SJSA1 (cell line): ENCODE measurements around the gene ADAM12. TPM values are rescaled to one million over a fixed set of nuclear protein-coding genes. Genes with fewer than 3 reads are reported as not detected.

Source experiments
- DNase-seq, 2 experiments: peaks; one replicate each; pipeline ENCODE4 v3.0.0-alpha.2; 2015 to 2020; ENCODE audit warnings: low spot score in 2 of 2, low read depth in 1 of 2
- H3K27ac ChIP-seq: fragments of 250-450 bp; sonication (Bioruptor Pico); 2 replicates; pipeline ENCODE4 v1.5.1; 2020; ENCODE audit warnings: mild to moderate bottlenecking, moderate library complexity
- H3K27me3 ChIP-seq: fragments of 250-450 bp; sonication (Bioruptor Pico); replicated peaks from 2 replicates; pipeline ENCODE4 v1.5.1; 2020; ENCODE audit warnings: mild to moderate bottlenecking, moderate library complexity
- H3K36me3 ChIP-seq: fragments of 250-450 bp; sonication (Bioruptor Pico); 2 replicates; pipeline ENCODE4 v1.5.1; 2020; ENCODE audit warnings: mild to moderate bottlenecking
- H3K4me1 ChIP-seq: fragments of 250-450 bp; sonication (Bioruptor Pico); replicated peaks from 2 replicates; pipeline ENCODE4 v1.6.1; 2021; ENCODE audit warnings: mild to moderate bottlenecking
- H3K4me3 ChIP-seq: fragments of 250-450 bp; sonication (Bioruptor Pico); 2 replicates; pipeline ENCODE4 v1.5.1; 2020; ENCODE audit warnings: mild to moderate bottlenecking
- H3K9me3 ChIP-seq: fragments of 250-450 bp; sonication (Bioruptor Pico); replicated peaks from 2 replicates; pipeline ENCODE4 v1.5.1; 2020; ENCODE audit warnings: mild to moderate bottlenecking
- total RNA-seq: library from RNA; depleted of rRNA; stranded (reverse); fragments of >200 nt; shearing (Covaris generic); gene quantifications from 2 replicates; pipeline ENCODE4 v1.2.3, GENCODE V29; 2014

The ADAM12 gene
- total RNA-seq, 1 experiment from 2014 or later: 3.6 TPM

DNA sequence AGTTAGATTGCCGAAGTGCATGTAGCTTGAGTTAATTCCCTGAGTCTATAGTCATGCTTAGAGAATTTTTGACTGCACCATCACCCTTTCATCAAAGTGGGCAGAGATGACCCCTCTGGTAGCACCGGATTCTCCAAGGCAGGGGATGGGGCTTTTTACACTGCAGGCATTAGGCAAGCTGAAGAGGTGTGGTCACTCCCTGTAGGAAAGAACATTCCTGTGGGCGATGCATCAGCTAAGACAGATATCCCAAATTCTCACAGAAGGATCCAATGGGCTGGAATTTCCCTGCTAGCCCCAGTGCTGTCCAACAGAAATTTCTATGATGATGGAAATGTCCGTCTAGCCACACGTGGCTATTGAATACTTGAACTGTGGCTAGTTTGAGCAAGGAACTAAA, 118.2 kb downstream of the ADAM12 start:
- H3K4me1 ChIP-seq: no peaks in the 10 kb centered on the region
- H3K36me3 ChIP-seq: no peaks in the 10 kb centered on the region
- no peak overlapping the region for H3K4me3 ChIP-seq
- no peak for DNase-seq
- H3K9me3 ChIP-seq: no peaks in the 10 kb centered on the region; the same call in 1 of the 2 replicates
- H3K27me3 ChIP-seq: no peaks in the 10 kb centered on the region
- H3K27ac ChIP-seq: no peak overlapping the region

DNA sequence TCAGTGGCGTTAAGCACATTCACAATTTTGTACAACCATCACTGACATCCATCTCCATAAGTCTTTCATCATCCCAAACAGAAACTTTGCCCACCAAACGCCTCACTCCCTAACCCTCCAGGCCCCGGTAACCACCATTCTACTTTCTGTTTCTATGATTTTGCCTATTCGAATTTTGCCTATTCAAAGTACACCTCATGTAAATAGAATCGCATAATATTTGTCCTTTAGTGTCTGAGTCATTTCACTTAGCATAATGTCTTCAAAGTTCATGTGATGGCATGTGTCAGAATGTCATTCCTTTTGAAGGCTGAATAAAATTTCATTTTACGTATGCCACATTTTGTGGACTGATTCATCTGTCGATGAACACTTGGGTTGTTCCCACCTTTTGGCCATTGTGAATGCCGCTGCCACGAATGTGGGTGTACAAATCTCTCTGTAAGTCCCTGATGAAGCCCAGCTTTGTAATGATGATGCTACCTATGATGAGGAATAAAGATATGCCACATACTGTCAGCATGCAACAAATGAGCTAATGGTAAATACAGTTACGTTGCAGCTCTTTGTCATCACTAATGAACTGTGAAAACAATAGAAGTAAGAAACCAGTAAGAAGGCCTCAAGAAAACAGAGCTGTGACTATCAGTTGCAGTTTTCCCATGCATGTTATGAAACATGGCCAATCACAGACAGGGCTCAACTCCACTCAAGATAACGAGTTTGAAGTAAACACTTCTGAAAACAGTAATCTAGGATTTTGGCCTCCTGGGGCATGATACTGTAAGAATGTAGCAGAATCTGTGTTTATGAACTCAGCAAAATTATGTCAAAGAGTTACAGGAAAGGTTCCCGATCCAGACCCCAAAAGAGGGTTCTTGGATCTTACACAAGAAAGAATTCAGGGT, 120.0 kb downstream of the ADAM12 start:
- Histone ChIP-seq H3K27me3 (no peaks in the 10 kb centered on the region), H3K27ac (no peak overlapping the region), H3K9me3 (no peaks in the 10 kb centered on the region; the same call in 1 of the 2 replicates), H3K4me1 (no peaks in the 10 kb centered on the region), H3K4me3 (no peak overlapping the region), H3K36me3 (no peaks in the 10 kb centered on the region)
- DNase-seq: no peak

DNA sequence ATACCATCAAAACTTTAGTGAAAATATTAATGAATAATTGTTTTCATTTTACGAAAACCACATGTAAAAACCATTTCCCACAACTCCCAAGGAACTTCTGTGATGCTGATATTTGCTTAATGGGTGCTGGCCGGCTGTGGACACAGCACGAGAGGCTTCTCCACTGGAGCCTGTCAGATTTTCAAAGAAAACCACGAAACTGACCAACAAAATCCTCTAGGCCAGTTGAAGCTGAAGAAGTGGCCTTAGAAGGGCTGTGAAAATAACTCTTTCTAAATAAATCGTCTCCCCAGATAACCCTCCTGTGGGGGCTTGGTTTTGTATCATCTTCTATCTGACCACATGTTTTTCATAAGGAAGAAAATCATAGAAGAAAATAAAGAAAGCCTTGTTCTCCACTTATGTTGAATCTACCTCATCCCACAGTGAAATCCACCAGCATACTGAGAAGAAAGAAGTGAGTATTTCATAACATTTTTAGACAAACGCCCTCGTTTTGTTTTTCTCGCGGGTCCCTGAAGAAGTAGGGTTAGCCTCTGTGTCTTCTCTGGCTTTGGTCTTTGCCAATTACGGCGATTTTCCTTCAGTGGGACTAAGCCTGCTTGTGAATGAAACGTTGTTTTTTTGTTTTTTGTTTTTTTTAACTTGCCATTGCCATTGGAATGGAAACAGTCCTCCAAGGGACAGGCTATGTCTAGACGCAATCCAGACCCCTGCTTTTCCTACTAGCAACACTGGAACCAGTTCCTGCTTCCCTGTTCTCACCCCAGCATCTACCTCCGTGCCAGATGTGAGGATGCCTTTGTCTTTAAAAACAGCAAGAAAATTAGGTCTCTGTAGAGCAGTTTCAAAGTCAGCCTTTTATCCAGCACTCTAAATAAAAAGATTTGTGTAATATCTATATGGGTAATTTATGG, 123.9 kb downstream of the ADAM12 start:
- H3K4me3 ChIP-seq: no peak overlapping the region
- H3K27ac ChIP-seq: no peak overlapping the region

DNA sequence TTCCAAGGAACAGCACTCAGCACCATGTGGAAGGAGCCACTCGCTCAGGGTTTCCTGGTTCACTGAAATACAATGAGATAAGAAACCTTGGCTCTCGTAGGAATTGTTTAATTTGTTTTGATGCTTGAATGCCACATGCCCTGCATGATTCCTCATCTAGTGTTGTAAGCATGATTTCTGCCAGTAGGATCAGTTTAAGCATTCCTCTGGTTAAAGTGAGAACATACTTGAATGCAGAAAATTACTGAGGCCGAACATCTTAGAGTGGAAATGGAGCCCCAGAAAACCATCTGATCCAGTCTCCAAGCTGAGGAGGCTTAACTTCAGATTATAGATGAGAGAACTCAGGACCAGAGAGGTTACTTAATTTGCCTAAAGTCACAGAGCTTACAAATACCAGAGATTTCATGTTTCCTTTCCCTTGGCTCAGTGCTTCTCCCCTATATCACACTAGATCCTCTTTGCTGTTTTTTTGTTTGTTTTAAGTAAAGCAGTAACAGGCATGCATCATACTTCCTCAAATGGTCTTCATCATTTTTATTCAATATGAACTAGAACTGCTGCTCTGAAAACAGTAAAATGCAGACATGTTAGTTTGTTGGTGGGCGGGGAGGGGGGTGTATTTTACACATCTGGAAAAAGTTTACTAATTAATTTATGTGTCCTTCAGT, 125.1 kb downstream of the ADAM12 start:
- H3K9me3 ChIP-seq: no peaks in the 10 kb centered on the region; the same call in 1 of the 2 replicates
- DNase-seq: no peak
- no peak overlapping the region for H3K4me3 ChIP-seq
- no peaks in the 10 kb centered on the region for H3K36me3 ChIP-seq
- no peaks in the 10 kb centered on the region for H3K4me1 ChIP-seq
- no peak overlapping the region for H3K27ac ChIP-seq
- H3K27me3 ChIP-seq: 0 out of 2 replicates have a peak, but pooled peaks cover 4% of the 10 kb centered on the region

More for the DNA sequence above, 123.9 kb downstream of the ADAM12 start:
- H3K9me3 ChIP-seq: no peaks in the 10 kb centered on the region; the same call in 1 of the 2 replicates
- H3K36me3 ChIP-seq: no peaks in the 10 kb centered on the region
- DNase-seq: no peak
- H3K27me3 ChIP-seq: 0 out of 2 replicates have a peak, but pooled peaks cover under 1% of the 10 kb centered on the region
- H3K4me1 ChIP-seq: no peaks in the 10 kb centered on the region

DNA sequence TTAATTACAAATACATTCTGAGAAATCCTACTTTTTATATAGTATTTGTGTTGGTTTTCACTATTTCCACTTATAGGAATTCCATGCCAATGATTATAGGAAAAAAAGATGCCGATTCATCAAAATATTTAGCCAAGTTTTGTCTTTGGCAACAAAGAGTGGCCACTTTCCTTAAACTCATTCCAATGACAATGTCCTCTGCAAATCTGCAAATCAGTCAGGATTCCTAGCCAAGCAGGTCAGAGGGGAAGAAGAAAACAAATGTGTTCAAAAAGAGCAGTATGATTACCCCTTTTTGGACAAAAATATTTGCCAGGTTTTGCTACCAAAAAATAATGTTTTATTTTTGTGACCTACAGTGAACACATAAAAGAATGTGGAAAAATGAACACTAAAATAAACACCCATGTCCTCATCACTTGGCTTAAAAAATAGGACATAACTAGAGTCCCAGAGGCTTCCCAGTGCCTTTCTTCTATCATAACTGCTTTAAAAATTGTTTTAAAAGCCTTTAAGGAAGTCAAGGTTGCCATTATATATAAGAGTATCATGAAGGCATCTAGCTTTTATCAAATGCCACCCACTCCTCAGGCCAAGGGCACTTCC, 125.9 kb downstream of the ADAM12 start:
- H3K4me3 ChIP-seq: no peak overlapping the region
- no peak overlapping the region for H3K27ac ChIP-seq

DNA sequence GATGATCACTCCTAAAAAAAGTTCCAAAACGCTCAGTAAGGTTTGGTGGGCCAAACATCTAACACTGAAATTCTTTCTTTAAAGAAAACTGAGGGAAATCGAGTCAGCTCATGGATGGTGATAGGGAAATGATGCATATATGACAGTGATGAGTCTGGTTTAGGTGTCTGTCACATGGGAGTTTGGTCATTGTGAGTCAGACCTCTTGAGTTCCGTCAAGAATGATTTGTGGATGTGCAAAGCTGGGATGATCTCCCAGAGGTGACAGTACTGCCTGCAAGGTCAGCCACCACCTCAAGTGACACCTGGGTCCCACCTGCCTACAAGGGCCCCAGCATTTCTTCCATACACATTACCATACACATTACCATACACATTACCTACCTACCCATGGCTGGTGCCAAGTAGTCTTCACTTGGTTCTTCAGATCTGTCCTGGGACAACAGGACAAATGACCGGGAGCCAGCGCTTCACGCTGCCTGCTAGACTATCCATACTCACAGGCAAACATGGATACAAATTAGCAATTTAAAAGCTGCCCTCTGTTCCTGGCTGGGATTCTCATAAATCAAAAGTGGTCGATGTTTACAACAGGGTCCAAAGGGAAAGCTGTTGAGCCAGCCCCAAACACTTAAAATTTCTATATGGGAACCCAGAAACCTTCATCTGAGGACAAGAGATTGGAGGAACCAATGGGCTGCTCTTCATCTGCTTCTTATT, 128.4 kb downstream of the ADAM12 start:
- Histone ChIP-seq H3K36me3 (no peaks in the 10 kb centered on the region), H3K9me3 (no peaks in the 10 kb centered on the region), H3K27ac (no peak overlapping the region), H3K4me1 (no peaks in the 10 kb centered on the region), H3K4me3 (no peak overlapping the region), H3K27me3 (0 out of 2 replicates have a peak, but pooled peaks cover 4% of the 10 kb centered on the region)
- no peak for DNase-seq

More for the DNA sequence above, 125.9 kb downstream of the ADAM12 start:
- no peaks in the 10 kb centered on the region for H3K36me3 ChIP-seq
- H3K4me1 ChIP-seq: no peaks in the 10 kb centered on the region
- H3K9me3 ChIP-seq: no peaks in the 10 kb centered on the region; the same call in 1 of the 2 replicates
- 0 out of 2 replicates have a peak, but pooled peaks cover 4% of the 10 kb centered on the region for H3K27me3 ChIP-seq
- no peak for DNase-seq

DNA sequence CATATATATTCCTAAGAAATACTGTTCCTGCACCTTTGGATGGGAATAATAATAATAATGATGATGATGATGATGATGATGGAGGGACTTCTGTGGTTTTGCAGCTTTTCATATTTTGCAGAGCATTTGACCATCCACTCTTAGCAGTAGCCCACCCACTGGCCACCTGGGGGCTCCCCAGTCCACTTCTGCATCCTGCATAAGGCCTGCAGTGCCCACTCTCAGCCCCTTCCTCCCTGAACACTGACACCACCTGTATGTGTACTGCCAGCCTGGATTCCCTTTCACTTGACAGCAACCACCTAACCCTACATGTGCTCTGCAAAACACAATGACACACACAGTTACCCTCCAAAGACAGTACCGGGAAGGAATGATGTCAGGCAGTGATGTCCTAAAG, 131.4 kb downstream of the ADAM12 start:
- Histone ChIP-seq H3K4me1 (peaks cover 17% of the 10 kb centered on the region), H3K36me3 (no peaks in the 10 kb centered on the region), H3K27me3 (0 out of 2 replicates have a peak, but pooled peaks cover 4% of the 10 kb centered on the region), H3K4me3 (no peak overlapping the region), H3K27ac (no peak overlapping the region), H3K9me3 (0 out of 2 replicates have a peak, but pooled peaks cover under 1% of the 10 kb centered on the region)
- no peak for DNase-seq

DNA sequence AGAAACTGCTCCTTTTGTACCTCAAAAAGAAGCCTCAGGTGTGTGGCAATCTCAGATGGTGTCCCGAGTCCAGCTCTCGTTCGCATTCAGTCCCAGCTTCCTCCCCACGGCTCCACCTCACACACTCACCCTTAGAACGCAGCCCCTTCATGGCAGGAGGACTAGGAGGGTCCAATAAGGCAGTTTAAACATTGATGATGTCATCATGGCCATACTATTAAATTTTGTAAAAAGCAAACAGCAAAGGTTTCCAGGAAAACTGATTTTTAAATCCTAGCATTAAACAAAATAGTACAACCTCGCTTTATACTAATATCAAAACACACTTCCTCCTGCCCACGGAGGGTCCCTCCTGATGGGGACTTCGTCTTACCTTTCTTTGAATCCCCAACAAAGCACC, 133.0 kb downstream of the ADAM12 start:
- Histone ChIP-seq H3K27ac (no peak overlapping the region), H3K27me3 (0 out of 2 replicates have a peak, but pooled peaks cover 4% of the 10 kb centered on the region), H3K4me1 (peaks cover 24% of the 10 kb centered on the region), H3K9me3 (0 out of 2 replicates have a peak, but pooled peaks cover 2% of the 10 kb centered on the region), H3K4me3 (no peak overlapping the region), H3K36me3 (no peaks in the 10 kb centered on the region)
- DNase-seq: no peak

DNA sequence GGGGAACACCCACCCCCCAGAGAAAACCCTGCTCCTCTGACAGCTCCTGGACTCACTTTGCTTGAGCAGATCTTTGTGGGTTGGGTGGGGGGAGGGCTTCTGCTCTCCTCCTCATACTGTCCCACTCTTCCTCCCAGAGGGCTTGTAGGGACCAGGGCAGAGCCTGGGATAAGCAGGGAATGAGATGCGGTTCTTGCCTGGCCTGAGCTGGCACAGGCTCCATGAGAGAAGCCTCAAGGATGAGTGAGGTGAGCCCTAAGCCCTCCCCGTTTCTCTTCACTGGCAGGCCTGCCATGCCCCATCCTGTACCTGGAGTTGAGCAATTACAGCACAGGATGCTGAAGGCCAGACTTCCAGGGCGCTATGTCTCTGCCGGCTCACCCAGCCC, 134.7 kb downstream of the ADAM12 start:
- no peak overlapping the region for H3K4me3 ChIP-seq
- H3K4me1 ChIP-seq: peaks cover 37% of the 10 kb centered on the region
- H3K9me3 ChIP-seq: 0 out of 2 replicates have a peak, but pooled peaks cover 2% of the 10 kb centered on the region
- H3K27me3 ChIP-seq: no peaks in the 10 kb centered on the region
- H3K27ac ChIP-seq: no peak overlapping the region
- DNase-seq: no peak
- H3K36me3 ChIP-seq: no peaks in the 10 kb centered on the region

DNA sequence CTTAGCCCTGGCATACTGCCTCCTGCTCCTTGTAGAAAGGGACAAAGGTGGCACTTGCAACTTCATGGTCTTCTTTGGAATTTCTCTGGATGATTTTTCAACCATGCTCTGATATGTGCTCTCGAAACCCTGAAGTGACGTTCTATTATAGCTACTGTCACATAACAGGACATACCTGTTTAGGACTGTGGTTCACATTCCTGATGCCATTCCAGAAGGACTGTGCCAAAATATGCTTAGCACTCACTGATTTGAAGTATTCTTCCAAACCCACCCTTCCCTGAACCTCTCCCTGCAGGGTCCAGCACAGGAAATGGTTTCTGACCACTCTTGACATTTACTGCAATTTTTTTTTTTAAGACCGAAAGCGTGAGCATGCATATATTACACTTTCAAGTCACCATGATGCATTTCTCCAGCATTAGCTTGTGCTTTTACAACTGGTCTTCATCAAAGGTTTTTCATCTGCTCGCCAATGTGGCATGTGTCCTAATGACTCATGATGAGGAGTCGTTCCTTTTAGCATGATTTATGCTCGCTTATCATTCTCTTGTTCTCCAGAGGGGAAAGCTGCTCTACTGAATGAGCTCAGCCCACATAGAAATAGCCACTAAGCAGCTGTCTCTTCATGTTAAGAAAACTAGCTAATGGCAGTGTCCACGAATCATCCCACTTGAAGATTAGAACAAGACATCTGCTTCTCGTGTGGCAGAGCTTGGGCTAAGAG, 135.2 kb downstream of the ADAM12 start:
- Histone ChIP-seq H3K4me3 (no peak overlapping the region), H3K4me1 (peaks cover 40% of the 10 kb centered on the region), H3K9me3 (0 out of 2 replicates have a peak, but pooled peaks cover 2% of the 10 kb centered on the region), H3K27me3 (no peaks in the 10 kb centered on the region), H3K36me3 (no peaks in the 10 kb centered on the region), H3K27ac (no peak overlapping the region; the same call in 1 of the 2 replicates)
- DNase-seq: peak; percentile 63 to 76

DNA sequence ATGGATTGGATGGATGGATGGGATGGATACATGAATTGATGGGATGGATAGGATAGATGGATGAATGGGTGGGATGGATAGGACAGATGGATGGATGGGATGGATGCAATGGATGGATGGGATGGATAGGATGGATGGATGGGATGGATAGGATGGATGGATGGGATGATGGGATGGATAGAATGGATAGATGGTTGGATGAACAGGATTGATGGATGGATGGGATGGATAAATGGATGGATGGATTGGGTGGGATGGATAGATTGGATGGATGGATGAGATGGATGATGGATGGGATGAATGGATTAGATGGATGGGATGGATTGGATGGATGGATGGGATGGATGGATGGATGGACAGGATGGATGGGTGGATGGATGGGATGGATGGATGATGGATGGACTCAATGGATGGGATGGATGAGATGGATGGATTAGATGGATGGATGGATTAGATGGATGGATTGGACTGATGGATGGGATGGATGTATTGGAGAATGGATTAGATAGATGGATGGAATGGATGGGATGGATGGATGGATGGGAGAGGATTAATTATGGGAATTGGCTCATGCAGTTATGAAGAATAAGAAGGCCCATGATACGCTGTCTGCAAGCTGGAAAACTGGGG, 136.4 kb downstream of the ADAM12 start:
- Histone ChIP-seq H3K4me1 (peaks cover 49% of the 10 kb centered on the region), H3K9me3 (0 out of 2 replicates have a peak, but pooled peaks cover 2% of the 10 kb centered on the region), H3K27ac (no peak overlapping the region), H3K4me3 (no peak overlapping the region), H3K27me3 (no peaks in the 10 kb centered on the region), H3K36me3 (no peaks in the 10 kb centered on the region)
- DNase-seq: no peak
